Measurements from ENCODE around the gene FERD3L. TPM values are rescaled to one million over a fixed set of nuclear protein-coding genes. Genes with fewer than 3 reads are reported as not detected.

The FERD3L gene
- total and polyA plus RNA-seq, 9 donors, result not detected

- intact Hi-C loops (cut with DNase I), result no loop called here
- Histone ChIP-seq H3K4me1 (ENCODE audit: insufficient read depth) (peaks cover 2% of the 10 kb centered on the region), H3K27me3 (no peaks in the 10 kb centered on the region), H3K27ac (no peak overlapping the region), H3K9me3 (no peaks in the 10 kb centered on the region), H3K4me3 (no peak overlapping the region), H3K36me3 (no peaks in the 10 kb centered on the region)
- WGBS, 3 donors, result 66 to 78% (median 67%) methylated on average over 4 of the region's 4 CpGs
- DNase-seq, result no peak
- TF ChIP-seq EP300 (IDR thresholded peaks at IDR 0.05) (no peak), POLR2A (IDR thresholded peaks at IDR 0.05) (no peak)
- TF ChIP-seq, protein P1, sequence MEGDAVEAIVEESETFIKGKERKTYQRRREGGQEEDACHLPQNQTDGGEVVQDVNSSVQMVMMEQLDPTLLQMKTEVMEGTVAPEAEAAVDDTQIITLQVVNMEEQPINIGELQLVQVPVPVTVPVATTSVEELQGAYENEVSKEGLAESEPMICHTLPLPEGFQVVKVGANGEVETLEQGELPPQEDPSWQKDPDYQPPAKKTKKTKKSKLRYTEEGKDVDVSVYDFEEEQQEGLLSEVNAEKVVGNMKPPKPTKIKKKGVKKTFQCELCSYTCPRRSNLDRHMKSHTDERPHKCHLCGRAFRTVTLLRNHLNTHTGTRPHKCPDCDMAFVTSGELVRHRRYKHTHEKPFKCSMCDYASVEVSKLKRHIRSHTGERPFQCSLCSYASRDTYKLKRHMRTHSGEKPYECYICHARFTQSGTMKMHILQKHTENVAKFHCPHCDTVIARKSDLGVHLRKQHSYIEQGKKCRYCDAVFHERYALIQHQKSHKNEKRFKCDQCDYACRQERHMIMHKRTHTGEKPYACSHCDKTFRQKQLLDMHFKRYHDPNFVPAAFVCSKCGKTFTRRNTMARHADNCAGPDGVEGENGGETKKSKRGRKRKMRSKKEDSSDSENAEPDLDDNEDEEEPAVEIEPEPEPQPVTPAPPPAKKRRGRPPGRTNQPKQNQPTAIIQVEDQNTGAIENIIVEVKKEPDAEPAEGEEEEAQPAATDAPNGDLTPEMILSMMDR (IDR thresholded peaks at IDR 0.05), result no peak
These were observed 39.7 kb downstream of the FERD3L start for GRCh38 chr7:19105546-19105945.

GRCh38 chr7:19104811-19105210 is 40.4 kb downstream of the FERD3L start:
- intact Hi-C loops (cut with DNase I), result no loop called here
- H3K36me3 ChIP-seq, result no peaks in the 10 kb centered on the region
- no peak for DNase-seq
- no peaks in the 10 kb centered on the region for H3K9me3 ChIP-seq
- 89 to 96% (median 93%) methylated on average over 4 of the region's 4 CpGs for WGBS, 3 donors
- H3K4me1 ChIP-seq (ENCODE audit: insufficient read depth), result peaks cover 2% of the 10 kb centered on the region
- no peak overlapping the region for H3K27ac ChIP-seq
- TF ChIP-seq, protein P1 (IDR thresholded peaks at IDR 0.05), result no peak
- no peak for TF ChIP-seq POLR2A (IDR thresholded peaks at IDR 0.05)
- no peak for TF ChIP-seq EP300 (IDR thresholded peaks at IDR 0.05)
- H3K27me3 ChIP-seq, result no peaks in the 10 kb centered on the region
- H3K4me3 ChIP-seq, result no peak overlapping the region

DNA sequence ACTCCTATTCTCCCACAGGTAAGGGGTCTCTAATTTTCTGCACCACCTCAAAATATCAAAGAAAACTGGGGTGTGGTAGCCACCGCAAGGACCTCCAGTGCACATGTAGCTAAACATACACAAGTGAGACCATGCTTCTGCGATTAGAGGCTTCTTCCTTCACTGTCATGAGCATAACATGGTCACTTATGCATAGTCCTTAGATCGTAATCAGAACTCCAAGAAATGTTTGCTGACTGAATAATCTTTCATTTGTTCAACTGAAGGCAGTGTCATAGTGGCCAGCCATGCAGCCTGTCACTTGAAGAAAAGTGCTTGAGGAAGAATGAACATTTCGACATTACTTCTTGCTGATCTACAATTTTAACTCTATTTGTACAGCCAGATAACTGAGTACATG is 42.3 kb downstream of the FERD3L start:
- no peaks in the 10 kb centered on the region for H3K27me3 ChIP-seq
- no peak overlapping the region for H3K4me3 ChIP-seq
- no peak overlapping the region for H3K27ac ChIP-seq
- intact Hi-C loops (cut with DNase I), result no loop called here
- H3K4me1 ChIP-seq (ENCODE audit: insufficient read depth), result peaks cover 2% of the 10 kb centered on the region
- H3K9me3 ChIP-seq, result no peaks in the 10 kb centered on the region
- TF ChIP-seq EP300 (IDR thresholded peaks at IDR 0.05), result no peak
- TF ChIP-seq POLR2A (IDR thresholded peaks at IDR 0.05), result no peak
- TF ChIP-seq, protein P1 (IDR thresholded peaks at IDR 0.05), result no peak
- H3K36me3 ChIP-seq, result no peaks in the 10 kb centered on the region
- DNase-seq, result no peak
- 93 to 97% (median 96%) methylated on average over 4 of the region's 4 CpGs for WGBS, 3 donors

DNA sequence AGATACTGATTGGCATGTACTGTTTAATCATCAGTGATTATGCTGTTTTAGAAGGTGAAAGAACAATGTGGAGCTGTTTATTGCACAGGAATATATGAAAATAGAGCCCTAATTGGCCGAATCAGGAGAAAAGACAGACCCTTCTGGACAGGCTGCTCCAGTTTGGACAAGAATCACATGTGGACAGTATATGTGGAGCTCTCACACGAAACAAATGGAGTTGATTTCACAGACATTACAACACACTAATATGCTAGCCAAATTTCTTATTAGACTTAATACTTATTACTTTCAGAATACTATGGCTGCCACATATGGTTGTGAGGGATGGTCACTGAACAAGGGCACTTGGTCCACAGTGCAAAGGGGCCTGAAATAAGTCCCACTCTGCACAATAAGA is 43.3 kb downstream of the FERD3L start:
- H3K27me3 ChIP-seq, result no peaks in the 10 kb centered on the region
- intact Hi-C loops (cut with DNase I), result no loop called here
- DNase-seq, result no peak
- H3K27ac ChIP-seq, result no peak overlapping the region
- WGBS, 3 donors, result 73 to 81% (median 79%) methylated on average over 2 of the region's 2 CpGs
- H3K36me3 ChIP-seq, result no peaks in the 10 kb centered on the region
- peaks cover 2% of the 10 kb centered on the region for H3K4me1 ChIP-seq (ENCODE audit: insufficient read depth)
- no peaks in the 10 kb centered on the region for H3K9me3 ChIP-seq
- no peak overlapping the region for H3K4me3 ChIP-seq
- TF ChIP-seq POLR2A (IDR thresholded peaks at IDR 0.05) (no peak), EP300 (IDR thresholded peaks at IDR 0.05) (no peak)
- TF ChIP-seq, protein P1 (IDR thresholded peaks at IDR 0.05), result no peak

Measured in ovary (tissue), 9 donors.